Posterior vena cava (tissue), 2 donors: ENCODE results near the gene AP1G1. TPM values are rescaled to one million over a fixed set of nuclear protein-coding genes. Genes with fewer than 3 reads are reported as not detected.
"Not testable (repeated sequence)": the region's sequence is repeated elsewhere in the genome, so short reads cannot be mapped to it uniquely, and the experiment has no call there.

Source experiments
- DNase-seq: peaks from one replicate; pipeline ENCODE4 v3.0.0-alpha.2; 2020; ENCODE audit warnings: low spot score
- intact Hi-C, 2 donors: fragments of 100-400 bp; cut with DNase I; formaldehyde crosslinking; loops; one replicate each; pipeline versions ENCODE4 v1.14.1 to v1.14.2; 2022 to 2023
- total RNA-seq, 2 donors: library from RNA; stranded (reverse); fragmentation: NEBNext Ultra II Directional; extraction: Animal tissue kit (Norgen Biotek cat#: 25700); gene quantifications; one replicate each; pipeline ENCODE4 v1.2.1, GENCODE V29; 2021
- donor health status: DM: yes; HTN: yes; CAD: no.
- donor health status: DM: yes; HTN: yes; CAD: no.

Gene AP1G1
- total RNA-seq, 2 donors from 2014 or later, result 61.8 to 67.3 TPM

DNA sequence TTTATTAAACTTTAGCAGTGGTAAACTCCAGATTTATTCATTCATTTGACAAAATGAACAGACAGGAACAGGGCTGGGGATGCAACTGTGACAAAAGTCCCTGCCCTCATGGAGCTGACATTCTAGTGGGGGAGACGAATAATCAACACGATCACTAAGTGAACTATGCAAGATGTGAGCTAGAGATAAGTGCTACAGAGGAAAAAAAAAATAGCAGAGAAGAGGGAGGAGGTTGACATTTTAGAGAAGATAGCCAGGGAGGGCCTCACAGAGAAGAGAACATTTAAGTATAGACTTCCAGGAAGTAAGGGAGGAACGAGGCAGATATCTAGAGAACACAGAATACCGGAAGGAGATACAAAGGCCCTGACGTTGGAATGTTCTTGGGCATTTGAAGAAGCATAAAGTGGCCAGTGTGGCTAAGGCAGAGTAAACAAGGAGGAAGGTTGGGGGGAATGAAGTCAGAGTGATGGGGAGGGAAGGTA, 17.9 kb upstream of the AP1G1 start:
- intact Hi-C loops, result no loop called here
- no peak for DNase-seq

DNA sequence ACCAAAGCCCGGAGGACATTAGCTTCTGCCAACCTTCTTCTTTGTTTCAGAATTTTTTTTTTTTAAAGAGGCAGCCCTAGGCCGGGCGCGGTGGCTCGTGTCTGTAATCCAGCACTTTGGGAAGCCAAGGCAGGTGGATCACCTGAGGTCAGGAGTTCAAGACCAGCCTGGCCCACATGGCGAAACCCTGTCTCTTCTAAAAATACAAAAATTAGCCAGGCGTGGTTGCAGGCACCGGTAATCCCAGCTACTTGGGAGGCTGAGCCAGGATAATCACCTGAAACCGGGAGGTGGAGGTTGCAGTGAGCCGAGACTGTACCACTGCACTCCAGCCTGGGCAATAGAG, 8.5 kb upstream of the AP1G1 start:
- intact Hi-C loops, DNase-seq: not testable (repeated sequence)

DNA sequence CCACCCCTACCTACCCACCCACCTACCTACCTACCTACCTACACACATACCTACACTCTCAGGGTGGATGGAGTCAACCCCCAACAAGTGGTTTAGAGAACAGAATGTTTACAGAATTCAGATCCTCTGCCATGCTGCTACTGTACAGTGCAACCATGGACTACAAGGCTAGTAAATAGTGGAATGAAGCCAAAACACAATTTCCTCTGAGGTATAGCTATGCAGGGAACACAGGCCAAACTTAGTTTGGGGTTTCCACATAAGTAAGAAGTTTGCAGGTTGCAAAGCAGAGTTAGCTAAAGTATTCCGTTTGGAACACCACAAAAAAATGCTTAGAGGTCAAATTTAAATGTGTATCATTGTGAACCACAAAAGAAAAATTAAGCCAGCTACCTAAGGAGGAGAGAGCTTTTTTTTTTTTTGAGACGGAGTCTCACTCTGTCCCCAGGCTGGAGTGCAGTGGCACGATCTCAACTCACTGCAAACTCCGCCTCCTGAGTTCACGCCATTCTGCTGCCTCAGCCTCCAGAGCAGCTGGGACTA, 2.7 kb upstream of the AP1G1 start:
- DNase-seq, result no peak
- intact Hi-C loops, result loop anchor here in 1 of 2 donors (5.0 kb wide), 1 partner anchor 36 kb away; the partner anchor contains the start of gene ATXN1L

DNA sequence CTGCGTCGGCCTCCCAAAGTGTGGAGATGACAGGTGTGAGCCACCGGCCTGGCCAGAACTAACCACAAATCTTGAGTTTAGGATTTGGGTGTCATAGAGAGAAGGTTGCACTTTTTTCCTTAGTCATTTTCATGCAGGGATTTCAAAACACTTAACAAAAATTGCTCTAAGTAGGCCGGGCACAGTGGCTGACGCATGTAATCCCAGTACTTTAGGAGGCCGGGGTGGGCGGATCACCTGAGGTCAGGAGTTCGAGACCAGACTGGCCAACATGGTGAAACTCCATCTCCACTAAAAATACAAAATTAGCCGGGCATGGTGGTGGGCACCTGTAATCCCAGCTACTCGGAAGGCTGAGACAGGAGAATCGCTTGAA, 1.5 kb upstream of the AP1G1 start:
- intact Hi-C loops, result loop anchor here in 1 of 2 donors (5.0 kb wide), 1 partner anchor 37 kb away; the partner anchor contains the start of gene ATXN1L

DNA sequence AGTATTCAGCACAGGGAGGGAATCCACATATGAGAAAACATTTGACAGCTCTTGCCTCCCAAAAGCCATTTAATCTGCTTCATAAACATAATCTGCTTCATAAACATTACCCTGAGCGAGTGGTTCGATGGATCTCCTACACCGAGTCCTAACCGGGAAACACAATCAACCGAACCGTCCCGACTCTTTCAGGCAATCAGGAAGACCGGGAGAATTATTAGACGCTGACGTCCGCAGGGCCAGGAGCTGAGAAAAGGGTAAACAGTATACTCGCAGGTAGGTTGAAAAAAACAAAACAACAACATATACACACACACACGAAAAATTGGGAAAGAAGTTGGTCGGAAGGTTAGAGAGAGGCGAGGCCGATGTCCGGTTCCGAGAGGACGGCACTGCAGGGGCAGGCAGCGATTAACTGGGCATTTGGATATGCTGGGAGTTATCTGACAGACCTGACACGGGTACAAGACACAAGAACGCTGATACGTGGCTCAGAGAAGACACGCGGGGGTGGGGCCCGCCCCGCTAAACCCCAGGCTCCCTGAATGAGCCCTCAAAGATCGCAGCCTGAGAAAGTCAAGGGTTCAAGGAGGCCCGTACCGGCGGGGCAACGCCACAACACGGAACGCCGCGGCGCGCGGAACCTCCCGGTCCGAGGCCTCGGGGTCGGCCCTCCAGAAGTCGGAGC, 585 bp downstream of the AP1G1 start:
- DNase-seq, result peak; percentile 84
- intact Hi-C loops, result no loop called here

More for the DNA sequence above, 1.5 kb upstream of the AP1G1 start:
- not testable (repeated sequence) for DNase-seq

DNA sequence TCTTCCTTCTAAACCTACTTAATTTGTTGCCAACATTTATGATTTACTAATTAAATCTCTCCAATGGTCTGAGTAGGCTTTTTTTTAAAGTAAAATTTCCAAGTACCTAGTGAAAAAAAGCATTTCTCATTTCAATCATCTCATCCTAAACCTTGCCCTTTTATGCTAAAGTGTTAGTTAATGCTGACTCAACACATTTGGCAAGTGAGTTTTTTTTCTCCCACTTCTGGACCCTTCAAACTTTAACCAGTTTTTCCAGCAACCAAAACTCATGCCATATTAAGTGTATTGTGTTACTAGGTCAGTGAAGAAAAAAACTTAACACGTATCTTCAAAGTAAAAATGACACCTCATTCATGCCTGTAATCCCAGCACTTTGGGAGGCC, 5.3 kb downstream of the AP1G1 start:
- intact Hi-C loops, result no loop called here
- no peak for DNase-seq

DNA sequence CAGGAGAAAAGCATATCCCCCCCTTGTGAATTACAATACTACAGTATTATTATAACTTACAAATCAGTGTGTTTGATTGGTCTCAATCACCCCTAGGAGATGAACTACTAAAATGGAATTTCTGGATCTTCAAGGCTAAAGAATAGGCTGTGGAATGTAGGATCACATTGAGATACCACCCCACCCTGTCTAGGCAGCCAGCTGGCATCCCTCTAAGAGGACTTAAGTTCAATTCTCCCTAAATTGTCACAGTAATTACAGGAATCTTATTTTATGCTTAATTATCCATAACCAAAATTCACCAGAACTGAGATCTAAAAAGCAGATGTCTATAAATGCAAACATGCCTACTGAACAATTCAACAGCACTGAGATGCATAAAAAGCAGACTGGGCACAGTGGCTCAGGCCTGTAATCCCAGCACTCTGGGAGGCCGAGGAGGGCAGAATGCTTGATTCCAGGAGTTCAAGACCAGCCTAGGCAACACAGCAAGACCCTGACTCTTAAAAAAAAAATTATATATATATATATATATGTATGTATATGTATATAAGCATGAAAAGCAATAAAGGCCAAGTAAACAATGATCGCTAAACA, 12.0 kb downstream of the AP1G1 start:
- DNase-seq, result no peak
- intact Hi-C loops, result no loop called here

DNA sequence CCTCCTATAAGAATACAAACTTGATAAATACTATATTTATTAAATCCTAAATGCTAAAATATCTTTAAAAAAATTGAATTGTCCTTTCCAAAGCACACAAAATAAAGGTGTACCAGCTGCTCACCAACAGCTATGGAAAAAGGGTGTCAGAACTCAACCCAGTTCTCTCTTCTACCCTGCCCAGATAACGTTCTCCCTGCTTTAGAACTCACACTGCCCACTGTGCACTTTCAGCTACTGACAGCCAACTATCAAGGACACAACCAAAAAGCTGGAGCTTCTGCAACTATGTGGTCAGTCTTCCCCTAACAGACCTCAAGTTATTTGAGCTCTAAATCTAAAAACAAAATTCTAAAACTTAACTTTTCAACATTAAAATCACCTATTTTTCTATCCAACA, 13.7 kb downstream of the AP1G1 start:
- intact Hi-C loops, result no loop called here
- no peak for DNase-seq

DNA sequence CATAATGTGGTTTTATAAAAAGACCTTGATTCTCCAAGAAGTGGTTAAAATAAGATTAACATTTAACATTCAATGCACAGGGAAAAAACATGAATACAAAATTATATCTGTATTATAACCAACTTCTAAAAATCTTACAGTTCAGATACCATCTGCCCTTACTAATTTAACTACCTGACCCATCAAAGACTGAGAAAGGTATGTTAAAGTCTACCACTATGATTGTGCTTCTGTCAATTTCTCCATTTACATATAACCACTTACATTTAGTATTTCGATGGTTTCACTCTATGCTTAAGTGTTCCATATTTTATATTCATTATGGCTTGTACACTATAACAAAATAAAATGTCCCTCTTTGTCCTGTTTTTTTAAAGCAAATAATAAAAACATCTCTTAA, 14.6 kb downstream of the AP1G1 start:
- intact Hi-C loops, result no loop called here

DNA sequence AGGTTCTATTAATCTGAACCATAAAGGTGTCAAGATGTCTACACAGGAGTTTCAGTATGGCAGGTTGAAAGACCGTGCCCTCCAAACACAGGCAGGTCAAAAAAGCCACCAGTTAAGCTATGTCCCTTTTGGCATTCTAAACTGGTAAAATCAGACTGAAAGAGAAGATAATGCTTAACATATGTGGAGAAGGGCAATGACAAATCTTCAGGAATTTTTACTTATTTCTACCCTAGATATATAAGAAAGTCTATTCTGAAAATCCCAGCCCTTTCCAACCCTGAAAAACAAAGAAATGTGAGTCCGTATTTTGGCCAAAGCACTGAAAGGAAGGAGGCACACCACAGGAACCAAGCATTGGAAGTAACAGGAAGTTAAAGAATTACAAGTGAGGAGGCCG, 16.5 kb downstream of the AP1G1 start:
- DNase-seq, result no peak
- intact Hi-C loops, result no loop called here

More for the DNA sequence above, 14.6 kb downstream of the AP1G1 start:
- DNase-seq, result no peak

DNA sequence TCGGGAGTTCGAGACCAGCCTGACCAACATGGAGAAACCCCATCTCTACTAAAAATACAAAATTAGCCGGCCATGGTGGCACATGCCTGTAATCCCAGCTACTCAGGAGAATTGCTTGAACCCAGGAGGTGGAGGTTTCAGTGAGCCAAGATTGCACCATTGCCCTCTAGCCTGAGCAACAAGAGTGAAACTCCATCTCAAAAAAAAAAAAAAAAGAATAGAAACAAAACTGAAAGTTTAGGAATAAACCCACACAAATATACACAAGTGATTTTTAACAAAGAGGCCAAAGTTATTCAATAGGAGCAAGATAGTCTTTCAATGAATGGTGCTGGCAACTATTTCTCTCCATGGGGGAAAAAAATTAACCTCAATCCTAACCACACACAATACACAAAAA, 18.3 kb downstream of the AP1G1 start:
- DNase-seq, intact Hi-C loops: not testable (repeated sequence)

DNA sequence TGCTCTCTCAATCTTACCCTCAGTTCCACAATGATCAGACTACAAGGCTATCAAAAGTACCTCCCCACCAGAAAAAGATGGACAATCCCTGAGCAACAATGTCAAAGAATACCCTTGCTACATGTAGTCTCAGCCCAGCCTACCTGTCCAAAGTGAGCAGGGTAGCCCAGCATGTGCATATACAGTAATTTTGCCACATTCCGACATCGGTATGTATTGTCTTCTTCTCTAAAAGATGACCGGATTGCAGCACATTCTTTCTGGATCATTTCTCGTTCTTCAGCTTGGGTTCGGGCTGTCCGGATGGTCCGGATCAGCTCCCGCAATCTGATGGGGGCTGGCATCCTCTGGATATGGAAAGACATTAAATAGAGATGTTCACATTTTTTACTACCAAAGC, 19.5 kb downstream of the AP1G1 start:
- intact Hi-C loops, result no loop called here
- no peak for DNase-seq

DNA sequence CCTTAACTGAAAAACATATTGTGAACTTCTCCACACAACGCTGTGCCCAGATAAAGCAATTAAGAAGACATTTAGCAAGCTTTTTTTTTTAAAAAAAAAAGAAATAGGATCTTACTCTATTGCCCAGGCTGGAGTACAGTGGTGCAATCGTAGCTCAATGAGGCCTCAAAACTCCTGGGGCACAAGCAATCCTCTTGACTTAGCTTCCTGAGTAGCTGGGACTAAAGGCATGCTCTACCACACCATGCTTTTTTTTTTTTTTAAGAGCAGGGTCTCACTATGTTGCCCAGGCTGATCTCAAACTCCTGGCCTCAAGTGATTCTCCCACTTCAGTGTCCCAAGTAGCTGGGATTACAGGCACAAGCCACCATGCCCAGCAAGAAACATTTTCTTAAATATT, 20.1 kb downstream of the AP1G1 start:
- intact Hi-C loops, result no loop called here
- DNase-seq, result no peak

DNA sequence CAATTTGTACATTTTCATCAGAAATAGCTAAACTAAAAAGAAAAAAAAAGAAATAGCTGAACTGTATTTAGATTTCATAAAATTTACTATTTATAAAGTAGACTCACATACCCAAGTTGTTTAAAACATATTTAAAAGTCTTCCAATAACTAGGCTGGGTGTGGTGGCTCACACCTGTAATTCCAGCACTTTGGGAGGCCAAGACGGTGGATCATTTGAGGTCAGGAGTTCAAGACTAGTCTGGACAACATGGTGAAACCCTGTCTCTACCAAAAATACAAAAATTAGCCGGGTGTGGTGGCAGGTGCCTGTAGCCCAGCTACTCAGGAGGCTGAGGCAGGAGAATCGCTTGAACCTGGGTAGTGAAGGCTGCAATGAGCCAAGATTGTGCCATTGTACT, 23.5 kb downstream of the AP1G1 start:
- DNase-seq, intact Hi-C loops: not testable (repeated sequence)

DNA sequence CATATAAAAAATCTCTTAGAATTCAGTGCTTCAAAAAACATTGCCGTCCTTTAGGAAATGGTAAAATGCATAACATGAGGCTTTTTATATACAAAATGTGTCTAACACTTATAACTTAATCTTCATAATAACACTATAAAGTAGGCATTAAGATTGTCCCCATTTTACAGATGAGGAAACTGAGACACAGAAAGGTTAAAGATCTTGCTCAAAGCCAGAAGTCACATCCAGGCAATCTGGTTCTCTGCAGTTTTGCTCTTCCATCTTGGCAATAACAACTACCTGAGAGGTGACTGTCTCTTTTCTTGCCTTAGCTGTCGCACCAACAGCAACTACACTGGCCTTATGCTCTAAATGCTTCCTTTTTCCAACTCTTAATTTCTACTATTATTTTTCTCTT, 24.5 kb downstream of the AP1G1 start:
- no peak for DNase-seq
- intact Hi-C loops, result no loop called here

DNA sequence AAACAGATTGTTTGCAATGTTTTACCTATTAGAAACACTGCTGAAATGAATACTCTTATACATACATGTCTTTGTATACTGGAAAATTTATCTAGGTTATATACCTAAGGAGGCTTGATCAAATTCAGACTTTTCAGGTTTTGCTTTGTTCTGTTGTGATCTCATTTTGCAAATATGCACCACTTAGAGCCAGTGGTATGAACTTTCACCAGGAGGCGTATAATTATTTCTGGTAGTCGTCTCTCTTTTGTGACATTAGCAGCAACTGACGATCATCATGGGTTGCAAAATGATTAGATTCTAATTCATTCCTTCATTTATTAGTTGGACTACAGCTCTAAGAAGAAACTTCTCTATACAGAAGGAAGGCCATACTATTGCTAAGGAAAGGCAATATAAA, 26.9 kb downstream of the AP1G1 start:
- intact Hi-C loops, result no loop called here
- DNase-seq, result no peak

DNA sequence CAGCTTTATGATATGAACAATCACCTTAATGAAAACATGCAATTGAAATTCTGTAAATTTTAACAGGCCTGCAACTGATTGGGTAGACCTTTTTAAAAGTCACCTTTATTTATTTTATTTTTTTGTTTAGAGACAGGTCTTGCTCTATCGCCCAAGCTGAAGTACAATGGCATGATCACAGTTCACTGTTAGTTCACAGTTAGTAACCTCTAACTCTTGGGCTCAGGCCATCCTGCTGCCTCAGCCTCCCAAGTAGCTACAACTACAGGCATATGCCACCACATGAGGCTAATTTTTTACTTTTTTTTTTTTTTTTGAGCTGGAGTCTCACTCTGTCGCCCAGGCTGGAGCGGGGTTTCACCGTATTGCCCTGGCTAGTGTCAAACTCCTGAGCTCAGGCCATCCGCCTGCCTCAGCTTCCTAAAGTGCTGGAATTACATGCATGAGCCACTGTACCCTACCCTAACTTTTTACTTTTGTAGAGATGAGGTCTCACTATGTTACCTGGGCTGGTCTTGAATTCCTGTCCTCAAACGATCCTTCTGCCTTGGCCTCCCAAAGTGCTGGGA, 28.0 kb downstream of the AP1G1 start:
- intact Hi-C loops, result no loop called here
- DNase-seq, result no peak

DNA sequence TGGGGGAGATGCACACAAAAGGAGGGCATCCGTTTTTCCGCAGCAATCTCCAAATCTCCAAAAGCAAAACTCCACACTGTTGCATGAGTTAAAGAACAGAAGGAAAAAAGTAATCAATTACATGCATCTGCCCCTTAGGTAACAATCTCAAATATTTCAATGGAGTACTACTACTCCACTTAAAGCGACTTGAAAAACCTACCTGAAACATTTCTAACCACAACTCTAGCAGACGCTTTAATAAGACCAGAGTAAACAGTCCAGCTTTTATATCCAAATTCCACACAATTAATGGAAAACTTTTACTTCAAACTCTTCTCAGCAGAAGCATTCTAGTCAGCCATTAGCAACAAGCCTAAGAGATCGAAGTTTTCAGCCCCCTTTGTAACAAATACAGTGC, 29.9 kb downstream of the AP1G1 start:
- intact Hi-C loops, result no loop called here
- no peak for DNase-seq

DNA sequence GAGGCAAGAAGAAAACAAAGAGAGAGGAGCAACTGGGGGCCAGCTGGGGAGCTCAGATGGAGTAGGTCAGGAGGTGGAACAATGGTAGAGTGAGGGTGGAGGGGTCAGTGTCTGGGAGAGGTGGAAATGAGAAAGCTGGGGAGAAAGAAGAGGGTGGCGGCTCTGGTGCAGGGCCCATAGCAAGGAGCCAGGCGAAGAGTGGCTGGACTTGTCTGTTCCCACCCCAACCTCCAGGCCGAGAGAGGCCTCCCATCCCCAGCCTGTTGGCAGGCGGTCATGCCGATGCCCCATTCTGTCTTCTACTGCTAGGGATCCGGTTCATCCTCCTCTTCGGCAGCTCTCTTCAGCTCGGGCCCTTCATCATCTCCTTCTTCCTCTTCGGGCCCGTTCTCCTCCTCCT, 31.3 kb downstream of the AP1G1 start:
- intact Hi-C loops, result no loop called here
- DNase-seq, result no peak

DNA sequence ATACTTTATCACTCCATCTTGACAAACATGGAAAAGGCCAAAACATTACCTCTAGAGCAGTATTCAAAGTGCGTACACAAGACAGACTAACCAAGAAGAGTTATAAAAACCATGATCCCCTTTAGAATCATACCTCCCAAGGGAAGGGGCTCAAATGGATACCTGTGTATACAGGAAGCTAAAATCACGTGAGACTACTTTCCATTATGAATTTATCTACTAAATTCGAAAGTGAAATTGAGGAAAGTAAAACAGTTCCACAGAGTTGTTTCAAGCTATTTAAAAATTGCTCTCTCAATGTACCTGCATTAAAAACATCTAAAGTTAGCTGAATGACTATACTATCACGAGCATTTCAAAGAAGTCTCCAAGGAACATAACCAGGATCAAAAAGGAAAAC, 32.7 kb downstream of the AP1G1 start:
- intact Hi-C loops, result no loop called here
- no peak for DNase-seq

DNA sequence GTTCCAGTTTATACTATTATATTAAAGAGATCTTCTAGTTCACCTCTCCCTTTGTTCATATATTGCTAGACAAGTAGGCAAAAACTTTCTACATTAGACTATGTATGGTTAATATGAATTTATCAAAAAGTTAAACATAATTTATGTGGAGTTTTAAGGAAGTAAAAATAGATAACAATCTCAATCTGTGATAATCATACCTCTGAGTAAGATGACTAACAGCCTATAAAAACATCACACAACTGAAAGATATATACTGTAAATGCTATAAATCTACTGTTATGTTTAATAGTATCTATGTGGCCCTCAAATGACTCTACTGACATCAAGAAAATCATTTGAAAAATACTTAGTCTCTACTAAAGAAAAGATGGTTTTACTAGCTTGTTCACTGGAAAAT, 37.1 kb downstream of the AP1G1 start:
- no peak for DNase-seq
- intact Hi-C loops, result no loop called here
